Measurements from ENCODE around the gene APIP.
"Not testable (repeated sequence)": the region's sequence is repeated elsewhere in the genome, so short reads cannot be mapped to it uniquely, and the experiment has no call there.

The APIP gene

DNA sequence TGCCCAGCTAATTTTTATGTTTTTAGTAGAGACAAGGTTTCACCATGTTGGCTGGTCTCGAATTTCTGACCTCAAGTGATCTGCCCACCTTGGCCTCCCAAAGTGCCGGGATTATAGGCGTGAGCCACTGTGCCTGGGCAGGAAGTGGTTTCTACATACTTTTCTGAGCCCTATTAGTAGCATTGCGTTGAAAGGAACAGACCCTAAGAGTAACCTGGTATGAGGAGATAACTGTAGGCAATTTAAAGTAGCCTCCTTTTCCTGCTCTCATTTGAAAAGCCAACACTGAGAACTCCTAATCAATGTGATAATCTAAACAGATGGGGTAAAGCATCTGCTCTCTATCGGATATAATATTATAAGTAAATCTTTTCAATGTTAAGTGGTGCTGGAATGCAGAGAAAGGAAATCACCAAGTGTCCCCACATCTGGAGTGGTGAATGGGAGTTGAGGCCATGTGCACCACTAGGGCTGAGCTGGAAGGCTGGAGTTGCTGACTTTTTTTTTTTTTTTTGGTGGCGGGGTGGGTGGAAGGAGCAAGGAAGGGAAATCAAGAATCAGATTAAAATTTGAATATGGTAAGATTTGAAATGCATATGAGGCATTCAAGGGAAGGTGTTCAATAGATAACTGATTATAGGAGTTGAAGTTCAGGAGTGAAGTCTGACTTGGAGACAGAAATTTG lies 20.9 kb upstream of the APIP start:
- ATAC-seq (ENCODE audit: low read depth): no peak
- DNase-seq (ENCODE audit: low spot score in 2 of 2): no peak
- Mint-ChIP-seq H3K36me3 (peaks cover 24% of the 10 kb centered on the region), H3K4me3 (no peak overlapping the region), H3K27ac (no peak overlapping the region), H3K4me1 (peaks cover 12% of the 10 kb centered on the region), H3K27me3 (no peaks in the 10 kb centered on the region), H3K9me3 (no peaks in the 10 kb centered on the region)

GRCh38 chr11:34929794-34930763 lies 13.9 kb upstream of the APIP start:
- ATAC-seq (ENCODE audit: low read depth): no peak
- Mint-ChIP-seq H3K27ac (no peak overlapping the region), H3K4me1 (peaks cover 2% of the 10 kb centered on the region), H3K9me3 (no peaks in the 10 kb centered on the region), H3K36me3 (peaks cover 5% of the 10 kb centered on the region), H3K27me3 (no peaks in the 10 kb centered on the region), H3K4me3 (no peak overlapping the region)
- no peak for DNase-seq (ENCODE audit: low spot score in 2 of 2)

DNA sequence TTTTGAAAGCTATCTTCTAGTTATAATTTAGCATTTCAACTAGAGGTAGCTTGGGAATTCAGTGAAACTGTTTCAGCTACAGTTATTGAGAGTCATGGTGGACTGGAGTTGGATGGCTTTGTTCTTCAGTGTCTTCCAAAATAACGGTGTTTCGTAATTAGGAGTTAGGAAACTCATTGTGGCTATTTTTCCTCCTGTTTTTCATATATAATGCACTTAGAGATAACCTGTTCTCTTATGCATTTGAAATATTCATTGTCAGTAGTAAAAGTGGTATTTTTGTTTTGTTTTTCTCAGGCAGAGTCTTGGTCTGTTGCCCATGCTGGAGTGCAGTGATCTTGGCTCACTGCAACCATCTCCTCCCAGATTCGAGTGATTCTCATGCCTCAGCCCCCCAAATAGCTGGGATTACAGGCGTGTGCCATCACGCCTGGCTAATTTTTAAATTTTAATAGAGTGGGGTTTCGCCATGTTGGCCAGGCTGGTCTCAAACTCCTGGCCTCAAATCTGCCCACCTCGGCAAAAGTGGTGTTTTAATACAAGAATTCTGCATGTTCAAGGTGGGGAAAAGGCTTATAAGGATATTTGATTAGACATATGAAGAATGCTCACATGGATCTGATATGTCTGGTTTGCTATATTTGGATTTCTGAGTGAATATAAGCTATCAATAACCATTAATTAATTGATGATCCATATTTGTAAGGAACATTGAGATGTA lies 12.9 kb upstream of the APIP start:
- no peak overlapping the region for H3K27ac Mint-ChIP-seq
- H3K4me3 Mint-ChIP-seq: no peak overlapping the region
- H3K27me3 Mint-ChIP-seq: no peaks in the 10 kb centered on the region
- peaks cover 2% of the 10 kb centered on the region for H3K4me1 Mint-ChIP-seq
- no peak for ATAC-seq (ENCODE audit: low read depth)
- DNase-seq (ENCODE audit: low spot score in 2 of 2): no peak
- H3K36me3 Mint-ChIP-seq: peaks cover 4% of the 10 kb centered on the region
- no peaks in the 10 kb centered on the region for H3K9me3 Mint-ChIP-seq

DNA sequence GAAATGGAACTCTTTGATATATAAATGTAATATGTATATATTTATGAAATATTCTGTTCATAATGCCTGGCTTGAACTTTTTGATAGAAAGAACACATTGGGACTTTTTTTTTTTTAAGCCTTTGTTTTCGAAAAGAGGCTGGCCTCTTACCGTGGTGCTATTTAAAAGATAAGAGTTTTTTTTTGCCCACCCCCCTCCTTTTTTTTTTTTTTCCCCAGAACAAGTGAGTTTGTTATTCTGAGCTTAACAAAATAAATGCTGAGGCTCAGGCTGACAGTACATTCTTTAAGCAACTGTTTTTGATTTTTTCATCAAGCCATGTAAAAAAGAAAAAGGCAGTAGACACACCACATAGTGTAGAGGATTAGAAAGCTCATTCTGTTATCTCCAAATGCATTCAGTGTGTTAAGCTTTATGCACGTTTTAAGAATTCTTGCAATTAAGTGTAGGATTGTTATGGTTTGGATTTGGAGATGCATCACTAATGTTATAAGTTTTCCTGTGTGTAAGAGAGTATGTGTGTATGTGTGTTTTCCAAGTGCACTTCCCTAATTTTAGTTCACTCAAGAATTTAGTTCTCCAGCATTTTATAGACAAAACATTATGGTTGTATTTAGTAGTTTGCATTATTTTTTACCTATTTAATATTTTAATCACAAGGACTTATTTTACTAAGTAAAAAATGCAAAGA lies 12.2 kb upstream of the APIP start:
- DNase-seq (ENCODE audit: low spot score in 2 of 2) (no peak), ATAC-seq (ENCODE audit: low read depth) (no peak)

GRCh38 chr11:34926831-34927132 lies 10.6 kb upstream of the APIP start:
- no peaks in the 10 kb centered on the region for H3K36me3 Mint-ChIP-seq

More for the DNA sequence above, 12.2 kb upstream of the APIP start:
- H3K9me3 Mint-ChIP-seq: no peaks in the 10 kb centered on the region
- H3K27me3 Mint-ChIP-seq: no peaks in the 10 kb centered on the region
- H3K4me1 Mint-ChIP-seq: peaks cover 2% of the 10 kb centered on the region
- no peak overlapping the region for H3K4me3 Mint-ChIP-seq
- H3K36me3 Mint-ChIP-seq: peaks cover 4% of the 10 kb centered on the region
- H3K27ac Mint-ChIP-seq: no peak overlapping the region

GRCh38 chr11:34926101-34926830 lies 10.1 kb upstream of the APIP start:
- Mint-ChIP-seq H3K27me3 (no peaks in the 10 kb centered on the region), H3K4me1 (peaks cover 5% of the 10 kb centered on the region), H3K9me3 (no peaks in the 10 kb centered on the region), H3K4me3 (no peak overlapping the region), H3K27ac (no peak overlapping the region), H3K36me3 (no peaks in the 10 kb centered on the region)
- DNase-seq (ENCODE audit: low spot score in 2 of 2) (peak in 1 of 2 donors; percentile 40), ATAC-seq (ENCODE audit: low read depth) (peak; percentile 53)

More at GRCh38 chr11:34926831-34927132, 10.6 kb upstream of the APIP start:
- Mint-ChIP-seq H3K9me3 (no peaks in the 10 kb centered on the region), H3K4me3 (no peak overlapping the region), H3K27me3 (no peaks in the 10 kb centered on the region), H3K4me1 (peaks cover 5% of the 10 kb centered on the region), H3K27ac (no peak overlapping the region)
- DNase-seq (ENCODE audit: low spot score in 2 of 2): no peak
- ATAC-seq (ENCODE audit: low read depth): no peak

GRCh38 chr11:34924714-34925113 lies 8.5 kb upstream of the APIP start:
- DNase-seq (ENCODE audit: low spot score in 2 of 2): no peak
- no peak for ATAC-seq (ENCODE audit: low read depth)
- Mint-ChIP-seq H3K4me3 (no peak overlapping the region), H3K9me3 (no peaks in the 10 kb centered on the region), H3K4me1 (peaks cover 7% of the 10 kb centered on the region), H3K36me3 (peaks cover 2% of the 10 kb centered on the region), H3K27ac (no peak overlapping the region), H3K27me3 (no peaks in the 10 kb centered on the region)

GRCh38 chr11:34921156-34921555 lies 5.0 kb upstream of the APIP start:
- Mint-ChIP-seq H3K4me3 (no peak overlapping the region), H3K36me3 (peaks cover 2% of the 10 kb centered on the region), H3K9me3 (no peaks in the 10 kb centered on the region), H3K27me3 (no peaks in the 10 kb centered on the region), H3K4me1 (peaks cover 16% of the 10 kb centered on the region), H3K27ac (peak overlapping the region; percentile 28)
- ATAC-seq (ENCODE audit: low read depth): no peak
- DNase-seq (ENCODE audit: low spot score in 2 of 2): no peak

GRCh38 chr11:34916843-34917770 lies 928 bp upstream of the APIP start:
- no peaks in the 10 kb centered on the region for H3K9me3 Mint-ChIP-seq
- H3K36me3 Mint-ChIP-seq: peaks cover 9% of the 10 kb centered on the region
- no peaks in the 10 kb centered on the region for H3K27me3 Mint-ChIP-seq
- H3K27ac Mint-ChIP-seq: peak overlapping the region; percentile 99
- peaks cover 20% of the 10 kb centered on the region for H3K4me1 Mint-ChIP-seq
- no peak for DNase-seq (ENCODE audit: low spot score in 2 of 2)
- peak overlapping the region; percentile 95 for H3K4me3 Mint-ChIP-seq
- ATAC-seq (ENCODE audit: low read depth): peak; percentile 16

GRCh38 chr11:34915136-34916014 lies 804 bp downstream of the APIP start:
- H3K36me3 Mint-ChIP-seq: peaks cover 6% of the 10 kb centered on the region
- H3K4me3 Mint-ChIP-seq: peak overlapping the region; percentile 95
- ATAC-seq (ENCODE audit: low read depth) (peak; percentile 4), DNase-seq (ENCODE audit: low spot score in 2 of 2) (no peak)
- H3K9me3 Mint-ChIP-seq: no peaks in the 10 kb centered on the region
- peak overlapping the region; percentile 99 for H3K27ac Mint-ChIP-seq
- H3K4me1 Mint-ChIP-seq: peaks cover 18% of the 10 kb centered on the region
- H3K27me3 Mint-ChIP-seq: no peaks in the 10 kb centered on the region

GRCh38 chr11:34913556-34913955 lies 2.6 kb downstream of the APIP start:
- H3K27me3 Mint-ChIP-seq; ATAC-seq (ENCODE audit: low read depth); H3K36me3 Mint-ChIP-seq; DNase-seq (ENCODE audit: low spot score in 2 of 2); H3K4me3 Mint-ChIP-seq; H3K27ac Mint-ChIP-seq; H3K9me3 Mint-ChIP-seq: not testable (repeated sequence)
- H3K4me1 Mint-ChIP-seq: peaks cover 14% of the 10 kb centered on the region

GRCh38 chr11:34911676-34912075 lies 4.5 kb downstream of the APIP start:
- Mint-ChIP-seq H3K4me1 (peaks cover 7% of the 10 kb centered on the region), H3K27me3 (no peaks in the 10 kb centered on the region), H3K9me3 (no peaks in the 10 kb centered on the region), H3K4me3 (no peak overlapping the region), H3K36me3 (peaks cover 10% of the 10 kb centered on the region), H3K27ac (no peak overlapping the region)
- DNase-seq (ENCODE audit: low spot score in 2 of 2) (no peak), ATAC-seq (ENCODE audit: low read depth) (no peak)
